Stimulated activated naive CD8-positive, alpha-beta T cell treated with anti-CD3 and anti-CD28 coated beads, Interleukin-15, amount 100 ng/mL, for 72 hours (primary cell): ENCODE results near the gene PLA2G4E.

ENCODE experiments used
- ATAC-seq: fragments of 150-1000 bp; cut with Tn5 transposase; 2 replicates; pipeline ENCODE4 v1.10.0; 2021; ENCODE audit warnings: mild to moderate bottlenecking, moderate library complexity
- DNase-seq, 2 donors: peaks; one replicate each; pipeline ENCODE4 v3.0.0; 2021 to 2022
- H3K27ac Mint-ChIP-seq, 2 donors: one replicate each; pipeline ENCODE4 v1.8.0; 2022; ENCODE audit warnings: mild to moderate bottlenecking in 2 of 2, mixed read lengths in 2 of 2, moderate library complexity in 2 of 2
- H3K27me3 Mint-ChIP-seq: one replicate; pipeline ENCODE4 v1.8.0; 2022; ENCODE audit warnings: mixed read lengths
- H3K4me1 Mint-ChIP-seq: one replicate; pipeline ENCODE4 v1.8.0; 2022; ENCODE audit warnings: mild to moderate bottlenecking, mixed read lengths
- H3K4me3 Mint-ChIP-seq, 2 donors: one replicate each; pipeline ENCODE4 v1.8.0; 2022; ENCODE audit warnings: mild to moderate bottlenecking in 2 of 2, mixed read lengths in 2 of 2, moderate library complexity in 1 of 2
- H3K9me3 Mint-ChIP-seq, 2 donors: one replicate each; pipeline ENCODE4 v1.8.0; 2022; ENCODE audit warnings: mixed read lengths in 2 of 2

The PLA2G4E gene, protein sequence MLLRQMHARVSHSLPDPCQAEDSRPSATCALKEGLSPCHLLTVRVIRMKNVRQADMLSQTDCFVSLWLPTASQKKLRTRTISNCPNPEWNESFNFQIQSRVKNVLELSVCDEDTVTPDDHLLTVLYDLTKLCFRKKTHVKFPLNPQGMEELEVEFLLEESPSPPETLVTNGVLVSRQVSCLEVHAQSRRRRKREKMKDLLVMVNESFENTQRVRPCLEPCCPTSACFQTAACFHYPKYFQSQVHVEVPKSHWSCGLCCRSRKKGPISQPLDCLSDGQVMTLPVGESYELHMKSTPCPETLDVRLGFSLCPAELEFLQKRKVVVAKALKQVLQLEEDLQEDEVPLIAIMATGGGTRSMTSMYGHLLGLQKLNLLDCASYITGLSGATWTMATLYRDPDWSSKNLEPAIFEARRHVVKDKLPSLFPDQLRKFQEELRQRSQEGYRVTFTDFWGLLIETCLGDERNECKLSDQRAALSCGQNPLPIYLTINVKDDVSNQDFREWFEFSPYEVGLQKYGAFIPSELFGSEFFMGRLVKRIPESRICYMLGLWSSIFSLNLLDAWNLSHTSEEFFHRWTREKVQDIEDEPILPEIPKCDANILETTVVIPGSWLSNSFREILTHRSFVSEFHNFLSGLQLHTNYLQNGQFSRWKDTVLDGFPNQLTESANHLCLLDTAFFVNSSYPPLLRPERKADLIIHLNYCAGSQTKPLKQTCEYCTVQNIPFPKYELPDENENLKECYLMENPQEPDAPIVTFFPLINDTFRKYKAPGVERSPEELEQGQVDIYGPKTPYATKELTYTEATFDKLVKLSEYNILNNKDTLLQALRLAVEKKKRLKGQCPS

DNA sequence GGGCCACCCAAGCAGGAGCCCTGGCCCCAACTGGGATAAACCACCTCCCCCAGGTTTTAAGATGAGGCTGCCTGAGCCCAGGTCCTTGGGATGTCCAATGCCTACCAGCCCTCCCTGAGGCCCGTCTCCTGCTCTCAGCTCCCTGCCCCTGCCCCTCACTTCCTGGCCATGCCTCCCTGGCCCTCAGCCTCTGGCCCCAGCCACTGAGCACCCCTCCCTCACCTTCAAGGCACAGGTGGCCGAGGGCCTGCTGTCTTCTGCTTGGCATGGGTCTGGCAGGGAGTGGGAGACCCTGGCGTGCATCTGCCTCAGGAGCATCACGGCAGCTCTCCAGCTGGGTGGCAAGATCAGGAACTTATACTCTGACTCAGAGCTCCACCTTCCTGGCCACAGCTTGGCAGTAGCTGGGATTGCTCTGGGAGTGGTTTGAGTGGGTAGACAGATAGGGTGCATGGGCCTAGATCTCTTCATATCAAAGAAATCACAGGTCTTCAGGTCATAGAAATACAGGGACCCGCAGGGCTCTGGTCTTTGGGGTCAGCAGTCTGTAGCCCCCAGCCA, at the start of gene PLA2G4E:
Gene PLA2G4E (minus strand): TSS at position 330 of the 561 bp plus-strand sequence. CDS start 12 bp downstream, at position 318.
- H3K9me3 Mint-ChIP-seq: no peaks in the 10 kb centered on the region
- no peak for ATAC-seq

DNA sequence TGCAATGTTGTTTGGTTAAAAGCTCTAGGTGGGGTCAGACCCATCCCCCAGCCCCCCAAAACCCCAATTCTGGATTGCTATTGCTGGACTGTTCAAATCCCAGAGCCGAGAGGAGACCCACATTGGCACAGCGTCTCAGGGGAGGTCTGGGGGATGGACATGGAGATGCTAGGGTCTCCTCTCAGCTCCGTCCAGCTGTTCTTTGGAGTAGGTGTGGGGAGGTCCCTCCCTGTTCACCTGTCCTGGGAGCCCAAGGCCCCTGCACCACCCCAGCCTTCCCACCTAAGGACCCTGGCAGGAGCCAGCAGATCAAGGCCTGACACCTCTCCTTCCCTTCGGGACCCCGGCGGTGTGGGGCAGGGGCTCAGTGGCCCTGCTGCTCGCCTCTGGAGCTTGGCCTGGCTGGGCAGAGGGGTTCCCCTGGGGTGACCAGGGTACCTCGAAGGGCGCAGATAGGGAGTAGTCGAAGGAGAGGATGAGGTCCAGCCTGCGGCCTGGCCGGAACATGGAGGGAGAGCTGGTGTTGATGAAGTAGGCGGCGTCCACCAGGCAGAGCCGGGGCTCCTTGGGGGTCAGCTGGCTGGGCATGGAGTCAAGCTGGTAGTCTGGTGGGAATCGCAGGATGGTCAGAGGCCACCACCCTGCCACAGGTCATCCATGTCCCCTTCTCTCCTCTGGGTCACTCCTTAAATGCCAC, 49.6 kb upstream of the PLA2G4E start:
- peaks cover 3 to 7% of the 10 kb centered on the region in 2 donors for H3K9me3 Mint-ChIP-seq

More for the DNA sequence above, at the start of gene PLA2G4E:
- Mint-ChIP-seq H3K27me3 (peaks cover 6% of the 10 kb centered on the region), H3K4me3 (no peak within 1 kb of the TSS), H3K27ac (peak within 1 kb of the TSS in 1 of 2 donors; percentile 19), H3K4me1 (no peaks in the 10 kb centered on the region)
- no peak for DNase-seq

DNA sequence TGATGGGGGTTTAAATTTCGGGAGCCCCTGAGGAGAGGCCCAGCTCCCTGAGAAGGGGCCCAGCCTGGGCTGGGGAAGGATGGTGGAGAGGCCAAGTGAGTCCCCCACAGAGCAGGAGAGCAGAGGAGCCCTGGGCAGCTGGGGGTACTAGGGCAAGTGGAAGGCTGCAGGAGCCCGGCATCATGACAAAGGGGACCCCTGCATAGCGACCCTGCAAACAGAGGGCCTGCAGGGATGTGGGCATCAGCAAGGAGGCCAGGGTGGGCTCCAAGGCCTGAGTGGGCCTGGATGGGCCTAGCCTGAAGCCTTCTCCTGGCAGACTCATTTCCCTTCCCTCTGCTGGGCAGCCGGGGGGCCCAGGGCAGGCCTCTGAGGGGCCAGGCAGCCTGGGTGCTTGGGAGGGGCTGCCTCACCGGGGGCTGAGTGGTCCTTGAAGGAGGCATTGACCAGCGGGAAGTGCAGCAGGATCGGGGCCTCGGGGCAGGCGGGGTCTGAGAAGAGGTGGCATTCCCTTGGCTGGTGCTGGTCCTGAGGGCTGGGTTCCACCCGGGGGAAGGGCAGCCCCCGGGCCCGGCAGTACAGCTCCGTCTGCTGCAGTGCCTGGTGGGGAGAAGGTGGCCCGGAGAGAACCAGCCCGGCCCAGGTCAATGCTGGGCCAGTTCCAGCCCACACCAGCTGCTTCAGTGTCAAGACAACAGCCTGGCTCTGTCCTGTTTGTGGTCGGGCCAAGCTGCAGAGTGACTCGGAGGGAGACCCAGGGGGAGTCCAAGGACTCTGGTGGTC, 48.8 kb upstream of the PLA2G4E start:
- H3K27ac Mint-ChIP-seq: peak overlapping the region in 1 of 2 donors; percentile 41
- peaks cover 3 to 7% of the 10 kb centered on the region in 2 donors for H3K9me3 Mint-ChIP-seq
- no peak overlapping the region for H3K4me3 Mint-ChIP-seq
- H3K27me3 Mint-ChIP-seq: peaks cover 18% of the 10 kb centered on the region
- peaks cover 7% of the 10 kb centered on the region for H3K4me1 Mint-ChIP-seq
- no peak for ATAC-seq
- no peak for DNase-seq

More for the DNA sequence above, 49.6 kb upstream of the PLA2G4E start:
- no peak for DNase-seq
- ATAC-seq: peak; percentile 23
- Mint-ChIP-seq H3K27ac (no peak overlapping the region), H3K4me1 (peaks cover 7% of the 10 kb centered on the region), H3K27me3 (peaks cover 18% of the 10 kb centered on the region), H3K4me3 (no peak overlapping the region)

DNA sequence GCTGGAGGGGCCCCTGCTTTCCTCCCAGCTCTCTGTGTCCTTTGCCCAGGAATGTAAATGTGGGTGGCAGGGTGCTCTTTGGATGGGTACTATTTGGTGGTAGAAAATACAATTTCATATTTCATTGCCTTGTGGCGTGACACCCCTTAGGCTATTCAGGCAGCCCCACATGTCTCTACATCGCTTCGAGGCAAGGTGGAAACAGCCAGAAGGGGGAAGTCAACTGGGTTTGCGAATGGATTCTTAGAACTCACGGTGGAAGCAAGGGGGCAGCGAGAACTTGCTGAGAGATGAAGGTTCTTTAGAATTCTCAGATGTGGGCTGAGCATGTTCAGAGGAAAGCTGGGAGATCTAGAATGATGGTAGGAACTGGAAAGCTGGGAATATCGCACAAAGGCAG, 48.2 kb upstream of the PLA2G4E start:
- Mint-ChIP-seq H3K9me3 (peaks cover 3 to 7% of the 10 kb centered on the region in 2 donors), H3K4me1 (peaks cover 7% of the 10 kb centered on the region), H3K4me3 (no peak overlapping the region), H3K27ac (peak overlapping the region in 1 of 2 donors; percentile 41), H3K27me3 (peaks cover 17% of the 10 kb centered on the region)
- DNase-seq (no peak), ATAC-seq (no peak)

DNA sequence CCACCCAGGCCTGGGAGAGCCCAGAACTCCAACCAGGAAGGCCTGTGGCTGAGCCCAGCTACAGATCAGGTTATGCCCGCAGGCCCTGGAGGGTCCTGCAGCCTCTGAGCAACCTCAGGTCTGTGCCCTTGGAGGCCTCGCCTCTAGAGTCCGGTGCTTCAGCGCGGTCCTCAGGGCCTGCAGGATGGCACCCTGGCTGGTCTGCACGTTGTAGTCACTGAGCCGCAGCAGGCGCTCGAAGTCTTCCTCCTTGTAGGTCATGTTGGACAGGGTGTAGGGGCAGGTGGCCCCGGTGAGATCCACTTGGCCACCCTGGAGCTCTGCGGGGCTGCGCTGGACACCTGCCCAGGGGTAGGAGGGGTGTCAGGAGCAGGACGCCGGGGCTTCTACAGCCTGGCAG, 47.8 kb upstream of the PLA2G4E start:
- Mint-ChIP-seq H3K9me3 (peaks cover 3 to 7% of the 10 kb centered on the region in 2 donors), H3K4me1 (peaks cover 7% of the 10 kb centered on the region), H3K27me3 (peaks cover 15% of the 10 kb centered on the region), H3K27ac (no peak overlapping the region), H3K4me3 (no peak overlapping the region)
- DNase-seq (no peak), ATAC-seq (no peak)

DNA sequence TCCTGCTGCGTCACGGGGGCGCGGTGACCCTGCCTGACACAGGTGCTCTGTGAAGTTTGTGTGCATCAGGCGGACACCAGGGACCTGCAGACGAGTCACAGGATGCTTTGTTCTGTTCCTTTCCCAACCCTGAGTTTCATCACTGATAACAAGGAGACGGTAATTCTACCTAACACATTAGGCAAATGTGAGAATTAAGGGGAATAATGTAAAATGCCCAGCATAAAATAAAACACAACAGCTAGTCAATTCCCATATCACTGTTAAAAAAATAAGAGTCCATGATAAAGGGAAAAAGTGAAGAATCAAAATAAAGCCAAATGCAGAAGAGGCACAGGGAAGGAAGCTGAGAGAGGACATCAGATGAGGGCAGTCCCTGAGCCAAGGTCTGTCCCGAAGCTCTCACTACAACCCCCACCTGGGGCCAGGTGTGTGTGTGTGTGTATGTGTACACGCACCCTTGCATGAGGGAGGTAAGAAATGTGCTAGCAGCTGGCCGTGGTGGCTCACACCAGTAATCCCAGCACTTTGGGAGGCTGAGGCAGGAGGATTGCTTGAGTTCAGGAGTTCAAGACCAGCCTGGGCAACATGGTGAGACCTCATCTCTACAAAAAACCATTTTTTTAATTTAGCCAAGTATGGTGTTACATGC, 46.0 kb upstream of the PLA2G4E start:
- DNase-seq: no peak
- no peak overlapping the region for H3K4me3 Mint-ChIP-seq
- no peak for ATAC-seq
- no peak overlapping the region for H3K27ac Mint-ChIP-seq
- H3K27me3 Mint-ChIP-seq: peaks cover 17% of the 10 kb centered on the region
- peaks cover 7% of the 10 kb centered on the region for H3K4me1 Mint-ChIP-seq
- peaks cover 3 to 7% of the 10 kb centered on the region in 2 donors for H3K9me3 Mint-ChIP-seq

DNA sequence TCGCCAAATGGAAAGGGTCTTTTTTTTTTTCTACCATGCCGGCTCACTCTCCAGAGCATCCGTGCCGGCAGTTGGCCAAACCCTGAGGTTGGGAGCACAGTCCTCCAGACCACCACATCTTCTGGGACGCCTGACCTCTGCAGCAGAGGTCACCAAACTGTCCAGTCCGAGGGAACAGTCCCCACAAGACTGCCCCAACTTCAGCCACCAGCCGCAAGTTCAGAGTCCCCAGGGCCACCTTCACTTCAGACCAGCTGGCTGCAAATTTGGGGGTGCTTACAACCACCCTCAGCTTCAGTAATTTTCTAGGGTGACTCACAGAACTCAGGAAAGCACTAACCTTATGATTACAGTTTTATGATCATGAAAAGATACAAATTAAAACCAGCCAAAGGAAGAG, 44.6 kb upstream of the PLA2G4E start:
- Mint-ChIP-seq H3K4me1 (peaks cover 7% of the 10 kb centered on the region), H3K9me3 (peaks cover 3 to 7% of the 10 kb centered on the region in 2 donors), H3K4me3 (no peak overlapping the region), H3K27me3 (peaks cover 19% of the 10 kb centered on the region), H3K27ac (no peak overlapping the region)
- no peak for ATAC-seq
- DNase-seq: no peak

DNA sequence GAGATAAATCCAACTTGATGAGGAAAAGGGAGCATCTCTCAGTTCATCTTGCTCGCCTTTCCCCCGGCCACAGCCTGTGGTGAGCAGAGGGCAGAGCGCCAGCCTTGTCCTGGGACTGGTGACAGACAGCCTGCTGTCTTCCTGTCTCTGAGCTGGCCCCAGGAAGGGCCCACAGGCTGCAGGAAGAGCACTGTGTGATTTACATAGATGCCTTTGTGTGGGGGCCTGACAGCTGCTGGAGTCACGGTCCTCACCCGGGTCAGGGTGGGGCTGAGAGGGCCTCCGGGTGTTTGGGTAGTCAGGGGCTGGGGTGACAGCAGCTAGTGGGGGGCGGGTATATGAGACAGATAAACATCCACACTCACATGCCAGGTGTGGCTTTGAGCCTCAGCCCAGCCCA, 44.2 kb upstream of the PLA2G4E start:
- peak; percentile 20 for ATAC-seq
- H3K4me3 Mint-ChIP-seq: no peak overlapping the region

DNA sequence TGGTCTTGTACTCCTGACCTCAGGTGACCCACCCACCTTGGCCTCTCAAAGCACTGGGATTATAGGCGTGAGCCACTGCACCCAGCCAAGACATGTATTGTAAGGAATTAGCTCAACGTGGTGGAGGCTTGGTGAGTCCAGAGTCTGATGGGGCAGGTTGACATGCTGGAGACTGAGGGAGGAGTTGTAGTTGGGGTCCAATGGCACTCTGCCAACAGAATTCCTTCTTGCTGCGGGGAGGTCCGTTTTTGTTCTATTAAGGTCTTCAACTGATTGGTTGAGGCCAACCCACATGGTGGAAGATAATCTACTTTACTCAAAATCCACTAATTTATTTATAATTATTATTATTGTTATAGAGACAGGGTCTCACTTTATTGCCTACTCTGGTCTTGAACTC, 43.4 kb upstream of the PLA2G4E start:
- Mint-ChIP-seq H3K27me3 (peaks cover 27% of the 10 kb centered on the region), H3K4me3 (no peak overlapping the region), H3K9me3 (peaks cover 3 to 7% of the 10 kb centered on the region in 2 donors), H3K4me1 (peaks cover 7% of the 10 kb centered on the region), H3K27ac (no peak overlapping the region)
- ATAC-seq (no peak), DNase-seq (no peak)

More for the DNA sequence above, 44.2 kb upstream of the PLA2G4E start:
- Mint-ChIP-seq H3K27ac (no peak overlapping the region), H3K4me1 (peaks cover 7% of the 10 kb centered on the region), H3K27me3 (peaks cover 23% of the 10 kb centered on the region), H3K9me3 (peaks cover 3 to 7% of the 10 kb centered on the region in 2 donors)
- no peak for DNase-seq

DNA sequence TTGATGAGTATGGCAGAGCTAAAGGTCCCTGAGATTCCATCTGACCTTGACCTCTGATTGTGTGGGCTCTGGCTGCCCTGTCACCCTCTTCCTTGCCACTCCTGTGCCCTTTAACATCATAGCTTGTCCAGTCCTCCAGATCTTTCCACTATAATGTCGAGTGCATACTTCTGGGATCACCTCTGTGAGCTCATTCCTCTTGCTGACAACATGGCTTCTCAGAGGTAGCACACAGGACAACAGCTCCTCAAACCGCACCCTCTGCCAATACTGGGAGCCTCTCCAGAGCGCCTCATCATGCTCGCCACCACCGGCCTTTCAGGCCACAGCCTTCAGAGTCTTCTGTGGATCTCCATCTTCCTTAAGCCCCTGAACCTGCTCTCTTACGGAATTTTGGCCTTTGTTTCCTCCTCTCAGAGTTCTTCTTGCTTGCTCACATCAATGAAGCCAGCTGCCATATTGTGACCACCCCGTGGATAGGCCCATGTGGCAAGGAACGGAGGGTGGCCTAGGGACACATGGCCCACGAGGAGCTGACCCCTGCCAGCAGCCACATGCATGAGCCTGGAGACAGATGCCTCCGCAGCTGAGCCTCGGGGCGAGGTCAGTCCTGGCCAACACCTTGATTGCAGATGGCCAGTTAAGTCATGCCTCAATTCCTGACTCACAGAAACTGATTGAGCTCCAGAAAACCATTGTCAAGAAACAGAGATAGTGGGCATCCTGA, 42.4 kb upstream of the PLA2G4E start:
- Mint-ChIP-seq H3K9me3 (peaks cover 3 to 7% of the 10 kb centered on the region in 2 donors), H3K4me1 (peaks cover 7% of the 10 kb centered on the region), H3K27me3 (peaks cover 30% of the 10 kb centered on the region), H3K27ac (no peak overlapping the region), H3K4me3 (no peak overlapping the region)
- no peak for DNase-seq
- ATAC-seq: no peak

DNA sequence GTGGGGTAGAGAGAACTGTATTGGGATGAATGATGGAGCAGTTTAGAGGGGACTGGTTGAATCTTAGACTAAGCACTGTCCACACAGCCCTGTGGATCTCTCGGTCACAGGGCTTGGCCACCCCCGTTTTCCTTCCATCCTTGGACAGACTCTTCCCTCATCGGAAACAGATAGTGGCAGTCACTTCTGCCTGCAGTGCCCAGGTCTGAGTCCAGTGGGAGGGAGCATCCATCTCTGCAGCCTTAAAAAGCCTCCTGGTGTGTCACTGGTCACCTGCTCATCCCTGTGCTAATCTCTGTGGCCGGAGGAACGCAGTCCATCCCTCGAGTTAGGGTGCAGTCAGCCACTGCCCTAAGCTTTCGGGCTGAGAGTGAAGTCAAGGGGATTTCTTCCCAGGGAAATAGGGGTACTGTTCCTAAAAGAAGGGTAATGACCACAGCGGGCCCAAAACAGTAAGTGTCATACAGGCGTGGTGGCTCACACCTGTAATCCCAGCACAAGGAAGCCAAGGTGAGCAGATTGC, 41.5 kb upstream of the PLA2G4E start:
- H3K27ac Mint-ChIP-seq: no peak overlapping the region
- peaks cover 39% of the 10 kb centered on the region for H3K27me3 Mint-ChIP-seq
- ATAC-seq (no peak), DNase-seq (no peak)
- no peak overlapping the region for H3K4me3 Mint-ChIP-seq
- peaks cover 0 to under 1% of the 10 kb centered on the region in 2 donors for H3K9me3 Mint-ChIP-seq
- H3K4me1 Mint-ChIP-seq: peaks cover 7% of the 10 kb centered on the region

DNA sequence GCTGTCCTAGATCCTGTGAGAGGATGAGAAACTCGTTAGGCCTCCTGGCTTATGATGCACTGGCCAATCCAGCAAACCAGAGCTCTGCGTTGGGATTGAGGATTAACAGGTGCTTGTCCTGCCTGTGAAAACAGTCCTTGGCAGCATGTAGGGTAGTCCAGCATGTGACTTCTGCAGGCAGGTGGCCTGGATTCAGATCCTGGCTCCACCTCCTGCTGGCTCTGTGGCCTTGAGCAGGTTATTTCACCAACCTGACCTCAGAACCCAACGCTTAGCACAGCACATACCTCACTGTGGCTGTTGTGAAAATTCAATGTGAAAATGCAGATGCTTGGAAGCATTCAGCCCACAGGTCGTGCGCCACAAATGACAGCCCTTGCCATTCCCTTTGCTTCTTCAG, 40.0 kb upstream of the PLA2G4E start:
- Mint-ChIP-seq H3K27me3 (peaks cover 43% of the 10 kb centered on the region), H3K27ac (no peak overlapping the region), H3K4me1 (peaks cover 10% of the 10 kb centered on the region), H3K9me3 (no peaks in the 10 kb centered on the region), H3K4me3 (no peak overlapping the region)
- no peak for ATAC-seq
- no peak for DNase-seq

DNA sequence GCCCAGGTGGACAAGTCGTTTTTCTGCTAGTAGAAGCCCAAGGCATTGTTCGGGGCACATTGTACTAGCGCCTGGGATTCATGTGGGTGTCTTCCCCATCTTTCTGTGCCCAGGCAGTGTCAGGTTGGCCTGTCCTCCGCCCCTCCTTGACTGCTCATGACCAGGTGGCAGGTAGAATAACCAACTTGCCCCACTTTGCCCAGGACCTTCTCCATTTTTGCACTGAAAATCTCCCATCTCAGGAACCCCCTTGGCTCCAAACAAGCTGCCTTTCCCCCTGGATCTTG, 39.6 kb upstream of the PLA2G4E start:
- Mint-ChIP-seq H3K27ac (no peak overlapping the region), H3K27me3 (peaks cover 47% of the 10 kb centered on the region), H3K4me3 (no peak overlapping the region), H3K9me3 (no peaks in the 10 kb centered on the region), H3K4me1 (peaks cover 10% of the 10 kb centered on the region)
- ATAC-seq: no peak
- no peak for DNase-seq
